ENCODE results near the gene STX1A. TPM values are rescaled to one million over a fixed set of nuclear protein-coding genes. Genes with fewer than 3 reads are reported as not detected.
A peak's percentile ranks its signal among the peaks of the same experiment; 100 is the strongest.

STX1A gene
- total and polyA plus RNA-seq, 2 of the 13 experiments (the other 11 are each of a cell fraction or from before 2014, with no cell fraction given): 6.1 to 12.2 TPM

DNA sequence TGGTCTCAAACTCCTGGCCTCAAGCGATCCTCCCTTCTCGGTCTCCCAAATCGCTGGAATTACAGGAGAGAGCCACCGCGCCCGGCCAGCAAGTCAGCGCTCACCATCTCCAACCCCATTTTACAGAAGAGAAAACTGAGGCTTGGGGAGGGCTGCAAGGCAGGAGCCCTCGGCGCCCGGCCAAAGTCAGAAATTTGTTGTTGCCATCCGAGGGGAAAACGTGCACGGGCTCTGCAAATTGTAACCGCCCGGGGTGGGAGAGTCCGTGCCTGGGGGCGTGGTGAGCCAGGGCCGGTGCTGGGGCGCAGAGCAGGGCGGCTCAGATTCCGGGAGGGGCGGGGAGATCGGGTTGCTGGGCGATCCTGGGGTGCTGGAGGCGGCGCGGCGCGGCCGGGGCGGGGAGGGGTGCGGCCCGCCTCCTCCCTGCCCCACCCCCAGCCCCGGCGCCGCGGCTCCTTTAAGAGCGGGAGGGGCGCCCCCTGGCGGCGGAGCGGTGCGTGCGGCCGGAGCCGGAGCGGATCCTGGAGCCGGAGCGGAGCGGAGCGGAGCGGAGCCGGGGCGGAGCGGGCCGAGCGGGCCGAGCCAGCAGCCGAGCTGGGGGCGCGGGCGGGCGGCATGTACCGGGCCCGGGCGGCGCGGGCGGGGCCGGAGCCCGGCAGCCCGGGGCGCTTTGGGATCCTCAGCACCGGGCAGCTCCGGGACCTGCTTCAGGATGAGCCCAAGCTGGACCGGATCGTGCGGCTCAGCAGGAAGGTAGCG is 51.9 kb downstream of the STX1A start, which contains the start of gene VPS37D (continued):
- TF ChIP-seq NAIF1 (CRISPR knock-in tag; IDR thresholded peaks at IDR 0.05; ENCODE audit: borderline replicate concordance) (no peak), EED (CRISPR knock-in tag; IDR thresholded peaks at IDR 0.05) (no peak), ZNF546 (CRISPR knock-in tag; conservative IDR thresholded peaks at IDR 0.05) (no peak), ZNF530 (CRISPR knock-in tag; IDR thresholded peaks at IDR 0.05; ENCODE audit: low read depth) (no peak), AGO2 (optimal IDR thresholded peaks at IDR 0.05; ENCODE audit: low read depth, low read length) (no peak), ZNF451 (CRISPR knock-in tag; IDR thresholded peaks at IDR 0.05) (no peak), ZNF629 (CRISPR knock-in tag; conservative IDR thresholded peaks at IDR 0.05) (peak; percentile 100), KLF13 (CRISPR knock-in tag; IDR thresholded peaks at IDR 0.05) (no peak), ZNF775 (CRISPR knock-in tag; IDR thresholded peaks at IDR 0.05; ENCODE audit: borderline replicate concordance) (no peak), ZNF143 (CRISPR knock-in tag; IDR thresholded peaks at IDR 0.05) (no peak), ZFX (CRISPR knock-in tag; IDR thresholded peaks at IDR 0.05; ENCODE audit: low read depth) (0 out of 2 replicates have a peak, but pooled peaks have one; percentile 37), KDM5A (IDR thresholded peaks at IDR 0.05; ENCODE audit: borderline replicate concordance, low read length) (no peak), HMG20B (CRISPR knock-in tag; conservative IDR thresholded peaks at IDR 0.05) (no peak), ZZZ3 (CRISPR knock-in tag; IDR thresholded peaks at IDR 0.05; ENCODE audit: borderline replicate concordance) (no peak), HOXA7 (CRISPR knock-in tag; IDR thresholded peaks at IDR 0.05) (no peak), ESRRA (CRISPR knock-in tag; IDR thresholded peaks at IDR 0.05; ENCODE audit: low read depth) (no peak), ZNF678 (CRISPR knock-in tag; IDR thresholded peaks at IDR 0.05) (no peak), ZNF17 (CRISPR knock-in tag; IDR thresholded peaks at IDR 0.05) (no peak), HNRNPUL1 (IDR thresholded peaks at IDR 0.05; ENCODE audit: low read depth, low read length) (no peak), RCOR2 (CRISPR knock-in tag; IDR thresholded peaks at IDR 0.05) (peak; percentile 96), ZNF883 (CRISPR knock-in tag; IDR thresholded peaks at IDR 0.05; ENCODE audit: not compliant biosample characterization) (no peak), ZNF598 (CRISPR knock-in tag; IDR thresholded peaks at IDR 0.05; ENCODE audit: borderline replicate concordance) (no peak)
- TF ChIP-seq, protein P1, sequence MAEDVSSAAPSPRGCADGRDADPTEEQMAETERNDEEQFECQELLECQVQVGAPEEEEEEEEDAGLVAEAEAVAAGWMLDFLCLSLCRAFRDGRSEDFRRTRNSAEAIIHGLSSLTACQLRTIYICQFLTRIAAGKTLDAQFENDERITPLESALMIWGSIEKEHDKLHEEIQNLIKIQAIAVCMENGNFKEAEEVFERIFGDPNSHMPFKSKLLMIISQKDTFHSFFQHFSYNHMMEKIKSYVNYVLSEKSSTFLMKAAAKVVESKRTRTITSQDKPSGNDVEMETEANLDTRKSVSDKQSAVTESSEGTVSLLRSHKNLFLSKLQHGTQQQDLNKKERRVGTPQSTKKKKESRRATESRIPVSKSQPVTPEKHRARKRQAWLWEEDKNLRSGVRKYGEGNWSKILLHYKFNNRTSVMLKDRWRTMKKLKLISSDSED (CRISPR knock-in tag; IDR thresholded peaks at IDR 0.05): no peak
- TF ChIP-seq, protein P2, sequence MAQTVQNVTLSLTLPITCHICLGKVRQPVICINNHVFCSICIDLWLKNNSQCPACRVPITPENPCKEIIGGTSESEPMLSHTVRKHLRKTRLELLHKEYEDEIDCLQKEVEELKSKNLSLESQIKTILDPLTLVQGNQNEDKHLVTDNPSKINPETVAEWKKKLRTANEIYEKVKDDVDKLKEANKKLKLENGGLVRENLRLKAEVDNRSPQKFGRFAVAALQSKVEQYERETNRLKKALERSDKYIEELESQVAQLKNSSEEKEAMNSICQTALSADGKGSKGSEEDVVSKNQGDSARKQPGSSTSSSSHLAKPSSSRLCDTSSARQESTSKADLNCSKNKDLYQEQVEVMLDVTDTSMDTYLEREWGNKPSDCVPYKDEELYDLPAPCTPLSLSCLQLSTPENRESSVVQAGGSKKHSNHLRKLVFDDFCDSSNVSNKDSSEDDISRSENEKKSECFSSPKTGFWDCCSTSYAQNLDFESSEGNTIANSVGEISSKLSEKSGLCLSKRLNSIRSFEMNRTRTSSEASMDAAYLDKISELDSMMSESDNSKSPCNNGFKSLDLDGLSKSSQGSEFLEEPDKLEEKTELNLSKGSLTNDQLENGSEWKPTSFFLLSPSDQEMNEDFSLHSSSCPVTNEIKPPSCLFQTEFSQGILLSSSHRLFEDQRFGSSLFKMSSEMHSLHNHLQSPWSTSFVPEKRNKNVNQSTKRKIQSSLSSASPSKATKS (CRISPR knock-in tag; IDR thresholded peaks at IDR 0.05): no peak
- TF ChIP-seq, protein P3, sequence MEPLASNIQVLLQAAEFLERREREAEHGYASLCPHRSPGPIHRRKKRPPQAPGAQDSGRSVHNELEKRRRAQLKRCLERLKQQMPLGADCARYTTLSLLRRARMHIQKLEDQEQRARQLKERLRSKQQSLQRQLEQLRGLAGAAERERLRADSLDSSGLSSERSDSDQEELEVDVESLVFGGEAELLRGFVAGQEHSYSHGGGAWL (CRISPR knock-in tag; IDR thresholded peaks at IDR 0.05): no peak
- TF ChIP-seq, protein P4, sequence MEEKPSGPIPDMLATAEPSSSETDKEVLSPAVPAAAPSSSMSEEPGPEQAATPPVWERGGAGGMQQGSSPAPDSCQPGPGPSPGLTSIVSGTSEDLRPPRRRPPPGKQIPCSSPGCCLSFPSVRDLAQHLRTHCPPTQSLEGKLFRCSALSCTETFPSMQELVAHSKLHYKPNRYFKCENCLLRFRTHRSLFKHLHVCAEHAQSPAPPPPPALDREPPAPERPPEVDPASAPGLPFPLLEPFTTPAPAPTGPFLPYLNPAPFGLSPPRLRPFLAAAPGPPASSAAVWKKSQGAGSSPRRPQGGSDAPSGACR (CRISPR knock-in tag; IDR thresholded peaks at IDR 0.05): no peak
- TF ChIP-seq, protein P5, sequence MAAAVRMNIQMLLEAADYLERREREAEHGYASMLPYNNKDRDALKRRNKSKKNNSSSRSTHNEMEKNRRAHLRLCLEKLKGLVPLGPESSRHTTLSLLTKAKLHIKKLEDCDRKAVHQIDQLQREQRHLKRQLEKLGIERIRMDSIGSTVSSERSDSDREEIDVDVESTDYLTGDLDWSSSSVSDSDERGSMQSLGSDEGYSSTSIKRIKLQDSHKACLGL (CRISPR knock-in tag; IDR thresholded peaks at IDR 0.05): no peak
